HEK293 (cell line): Measurements from ENCODE around the gene APOBEC4.

ENCODE experiments used
- CTCF ChIA-PET: fragments of 350-600 bp; formaldehyde crosslinking; extraction: SDS; loops from one replicate; lab custom pipeline; 2021; ENCODE audit warnings: antibody characterized with exemption; lab: Yijun Ruan, JAX
- POLR2A ChIA-PET: fragments of 300-600 bp; formaldehyde crosslinking; extraction: SDS; loops from one replicate; lab custom pipeline; 2020; ENCODE audit warnings: antibody characterized with exemption, inconsistent platforms; lab: Yijun Ruan, JAX
- H3K27ac ChIP-seq: fragments of 200-500 bp; sonication (Bioruptor generic); 2 replicates; pipeline ENCODE4 v1.5.1; 2014; ENCODE audit warnings: low read depth, low read length, control low read depth, inconsistent platforms; ENCODE audit errors: extremely low read depth
- H3K36me3 ChIP-seq, 2 experiments: fragments of 200-500 bp in 1 of 2; sonication (Bioruptor generic) in 1 of 2; 1 replicate in 1 of 2; 2 replicates in 1 of 2; pipeline ENCODE4 v1.5.1; 2014 to 2017; ENCODE audit warnings: inconsistent platforms in 2 of 2, low read length in 2 of 2; ENCODE audit not compliant: control insufficient read depth in 2 of 2, insufficient read depth in 1 of 2
- H3K4me1 ChIP-seq: fragments of 200-500 bp; sonication (Bioruptor generic); 2 replicates; pipeline ENCODE4 v1.5.1; 2014; ENCODE audit warnings: mild to moderate bottlenecking, low read length, inconsistent platforms; ENCODE audit not compliant: control insufficient read depth, insufficient read depth
- H3K4me3 ChIP-seq: 2 replicates; pipeline ENCODE4 v1.5.1; 2011; ENCODE audit warnings: low read depth, mild to moderate bottlenecking, control low read depth, low read length, moderate library complexity
- H3K9me3 ChIP-seq: fragments of 200-500 bp; sonication (Bioruptor generic); 2 replicates; pipeline ENCODE4 v1.5.1; 2014; ENCODE audit warnings: low read depth, low read length, inconsistent platforms; ENCODE audit not compliant: control insufficient read depth, insufficient read depth
- SP3 ChIP-seq: fragments of 450-650 bp; formaldehyde crosslinking; IDR thresholded peaks from 2 replicates; pipeline ENCODE4 v1.5.1; 2016; ENCODE audit warnings: missing biosample characterization, missing genetic modification characterization
- ZNF354C ChIP-seq: fragments of 450-650 bp; formaldehyde crosslinking; IDR thresholded peaks from 2 replicates; pipeline ENCODE4 v1.5.1; 2016; ENCODE audit warnings: missing biosample characterization, missing genetic modification characterization, low read depth, borderline replicate concordance
- ZNF449 ChIP-seq: fragments of 450-650 bp; formaldehyde crosslinking; IDR thresholded peaks from 2 replicates; pipeline ENCODE4 v1.5.1; 2017; ENCODE audit warnings: missing biosample characterization, mild to moderate bottlenecking, missing genetic modification characterization, moderate library complexity
- ZNF473 ChIP-seq: fragments of 450-650 bp; formaldehyde crosslinking; IDR thresholded peaks from 2 replicates; pipeline ENCODE4 v1.5.1; 2017; ENCODE audit warnings: missing biosample characterization, missing genetic modification characterization
- ZNF530 ChIP-seq: fragments of 450-650 bp; formaldehyde crosslinking; IDR thresholded peaks from 2 replicates; pipeline ENCODE4 v1.5.1; 2016; ENCODE audit warnings: low read depth, missing biosample characterization, missing genetic modification characterization
- ZNF561 ChIP-seq: fragments of 450-650 bp; IDR thresholded peaks from 2 replicates; pipeline ENCODE4 v1.5.1; 2018; ENCODE audit warnings: missing biosample characterization, missing genetic modification characterization, borderline replicate concordance
- ZNF701 ChIP-seq: fragments of 450-650 bp; formaldehyde crosslinking; IDR thresholded peaks from 2 replicates; pipeline ENCODE4 v1.5.1; 2016; ENCODE audit warnings: missing biosample characterization, missing genetic modification characterization
- ZNF707 ChIP-seq: fragments of 450-650 bp; formaldehyde crosslinking; IDR thresholded peaks from 2 replicates; pipeline ENCODE4 v1.5.1; 2016; ENCODE audit warnings: missing biosample characterization, missing genetic modification characterization
- ZNF768 ChIP-seq: fragments of 450-650 bp; formaldehyde crosslinking; IDR thresholded peaks from 2 replicates; pipeline ENCODE4 v1.5.1; 2018; ENCODE audit warnings: missing biosample characterization, mild to moderate bottlenecking, missing genetic modification characterization
- ZNF785 ChIP-seq: fragments of 450-650 bp; formaldehyde crosslinking; IDR thresholded peaks from 2 replicates; pipeline ENCODE4 v1.5.1; 2016; ENCODE audit warnings: missing biosample characterization, missing genetic modification characterization
- ZNF837 ChIP-seq: fragments of 450-650 bp; formaldehyde crosslinking; IDR thresholded peaks from 2 replicates; pipeline ENCODE4 v1.5.1; 2016; ENCODE audit warnings: missing biosample characterization, missing genetic modification characterization
- ZSCAN16 ChIP-seq: fragments of 450-650 bp; formaldehyde crosslinking; IDR thresholded peaks from 2 replicates; pipeline ENCODE4 v1.5.1; 2016; ENCODE audit warnings: missing biosample characterization, missing genetic modification characterization
- TF ChIP-seq, protein P1 (sequence below): fragments of 450-650 bp; formaldehyde crosslinking; optimal IDR thresholded peaks from 2 replicates; pipeline ENCODE3; 2016; ENCODE audit warnings: missing biosample characterization, mild to moderate bottlenecking, missing genetic modification characterization

Gene APOBEC4

DNA sequence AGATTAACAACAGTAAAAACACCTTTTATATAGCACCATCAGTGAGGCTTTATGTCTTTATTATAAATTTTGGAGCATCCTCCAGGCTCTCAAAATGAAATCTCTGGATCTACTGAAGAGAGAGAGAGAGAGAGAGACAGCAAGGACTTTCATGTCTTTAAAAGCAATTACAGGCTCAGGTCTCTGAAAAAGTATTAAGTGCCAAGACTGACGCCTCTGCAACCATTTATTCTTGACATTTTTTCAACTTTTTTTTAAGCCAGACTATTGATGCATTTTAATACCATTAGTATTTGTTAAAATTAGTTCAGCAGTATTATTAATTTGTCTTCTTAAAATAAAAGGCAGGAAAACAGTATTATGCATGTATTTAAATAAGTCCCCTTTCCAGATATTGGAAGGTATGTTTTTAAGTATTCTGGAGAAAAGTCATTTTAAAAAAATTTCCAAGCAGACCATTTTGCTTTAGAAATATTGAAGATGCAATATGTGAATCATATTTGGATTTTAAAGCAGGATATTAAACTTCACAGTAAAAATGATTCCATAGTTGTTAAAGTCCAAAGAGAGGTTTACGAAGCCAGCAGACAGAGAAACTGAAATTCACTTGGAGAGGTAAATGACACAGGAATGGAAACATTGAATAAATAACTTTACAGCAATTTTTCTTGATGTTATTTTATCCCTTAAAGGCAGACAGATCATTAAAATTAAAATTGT is 35.4 kb upstream of the APOBEC4 start:
- ChIA-PET CTCF (interaction anchor here (0.6 kb wide), 1 partner anchor 327 kb away, joined by 3 read pairs; no protein-coding TSS in a partner anchor), POLR2A (no interaction called here)
- Histone ChIP-seq H3K4me3 (no peak overlapping the region), H3K27ac (no peak overlapping the region), H3K36me3 (no peaks in the 10 kb centered on the region), H3K9me3 (no peaks in the 10 kb centered on the region), H3K4me1 (no peaks in the 10 kb centered on the region)
- no peak for TF ChIP-seq ZNF837 (tag by site-specific recombination)

- no peak for TF ChIP-seq ZNF768 (tag by site-specific recombination)
- no peak for TF ChIP-seq ZNF837 (tag by site-specific recombination)
- no peak for TF ChIP-seq ZNF701 (tag by site-specific recombination)
- TF ChIP-seq SP3 (tag by site-specific recombination): no peak
- TF ChIP-seq ZNF561 (tag by site-specific recombination): no peak
- TF ChIP-seq ZNF354C: no peak
- TF ChIP-seq, protein P1, sequence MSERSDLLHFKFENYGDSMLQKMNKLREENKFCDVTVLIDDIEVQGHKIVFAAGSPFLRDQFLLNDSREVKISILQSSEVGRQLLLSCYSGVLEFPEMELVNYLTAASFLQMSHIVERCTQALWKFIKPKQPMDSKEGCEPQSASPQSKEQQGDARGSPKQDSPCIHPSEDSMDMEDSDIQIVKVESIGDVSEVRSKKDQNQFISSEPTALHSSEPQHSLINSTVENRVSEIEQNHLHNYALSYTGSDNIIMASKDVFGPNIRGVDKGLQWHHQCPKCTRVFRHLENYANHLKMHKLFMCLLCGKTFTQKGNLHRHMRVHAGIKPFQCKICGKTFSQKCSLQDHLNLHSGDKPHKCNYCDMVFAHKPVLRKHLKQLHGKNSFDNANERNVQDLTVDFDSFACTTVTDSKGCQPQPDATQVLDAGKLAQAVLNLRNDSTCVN (tag by site-specific recombination): no peak
- no peak for TF ChIP-seq ZSCAN16 (tag by site-specific recombination)
- no peak for TF ChIP-seq ZNF785 (tag by site-specific recombination)
- no peak for TF ChIP-seq ZNF473
- no peak for TF ChIP-seq ZNF449
- no peak for TF ChIP-seq ZNF707 (tag by site-specific recombination)
- Histone ChIP-seq H3K27ac (no peak overlapping the region), H3K4me1 (no peaks in the 10 kb centered on the region), H3K36me3 (no peaks in the 10 kb centered on the region), H3K4me3 (no peak overlapping the region), H3K9me3 (no peaks in the 10 kb centered on the region)
- ChIA-PET POLR2A (no interaction called here), CTCF (interaction anchor here (0.6 to 0.7 kb wide), 2 partner anchors 326 to 860 kb away, joined by 3 to 5 read pairs; no protein-coding TSS in a partner anchor)
These were observed 34.6 kb upstream of the APOBEC4 start for GRCh38 chr1:183687546-183688304.

DNA sequence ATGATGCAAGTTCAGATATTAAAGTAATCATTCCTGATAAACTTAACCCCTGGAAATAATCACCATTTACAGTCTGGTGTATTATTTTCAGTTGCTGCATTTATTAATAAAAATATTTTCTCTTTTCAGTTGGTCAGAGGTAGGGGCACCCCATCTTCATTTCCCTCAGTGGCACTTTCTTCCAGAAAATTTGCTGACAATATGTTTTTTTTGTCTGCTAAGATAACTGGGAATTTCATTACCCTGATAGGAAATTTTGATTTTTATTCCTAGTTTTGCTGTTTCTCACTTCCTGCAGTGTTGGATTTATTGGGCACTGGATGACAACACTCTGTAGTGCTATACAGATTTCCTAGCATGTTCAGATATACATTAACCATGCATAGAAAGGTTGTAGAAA is 33.1 kb upstream of the APOBEC4 start:
- H3K4me3 ChIP-seq: no peak overlapping the region
- H3K36me3 ChIP-seq: no peaks in the 10 kb centered on the region
- POLR2A ChIA-PET: no interaction called here
- CTCF ChIA-PET: interaction anchor here (0.9 to 6.8 kb wide), 7 partner anchors 8 to 1246 kb away, joined by 3 to 93 read pairs (median 6); partner anchors contain the start of gene APOBEC4
- no peaks in the 10 kb centered on the region for H3K9me3 ChIP-seq
- H3K27ac ChIP-seq: no peak overlapping the region
- TF ChIP-seq ZNF530 (tag by site-specific recombination): no peak
- TF ChIP-seq, all 188 proteins: peak for 0
- no peaks in the 10 kb centered on the region for H3K4me1 ChIP-seq
